HG03097 (cell line): ENCODE results near the gene TBC1D22A.

ENCODE experiments used
- ATAC-seq: cut with Tn5 transposase; IDR thresholded peaks from one replicate; pipeline ENCODE4 v1.9.1; 2021; ENCODE audit not compliant: unreplicated experiment, low FRiP score

TBC1D22A gene

GRCh38 chr22:46897246-46897623 lies 134.8 kb downstream of the TBC1D22A start:
- no peak for ATAC-seq

GRCh38 chr22:46900549-46900948 lies 138.1 kb downstream of the TBC1D22A start:
- no peak for ATAC-seq

- no peak for ATAC-seq
Observed at GRCh38 chr22:46902436-46902835, 140.0 kb downstream of the TBC1D22A start.

- no peak for ATAC-seq
Observed at GRCh38 chr22:46902998-46903916, 140.8 kb downstream of the TBC1D22A start.

- no peak for ATAC-seq
Observed at GRCh38 chr22:46905415-46905814, 143.0 kb downstream of the TBC1D22A start.

- no peak for ATAC-seq
Observed at GRCh38 chr22:46905834-46906233, 143.4 kb downstream of the TBC1D22A start.

GRCh38 chr22:46906326-46907045 lies 144.0 kb downstream of the TBC1D22A start:
- ATAC-seq: no peak

- no peak for ATAC-seq
Observed at GRCh38 chr22:46907241-46908215, 145.1 kb downstream of the TBC1D22A start.

- ATAC-seq: no peak
Observed at GRCh38 chr22:46908641-46909107, 146.2 kb downstream of the TBC1D22A start.

GRCh38 chr22:46909237-46910030 lies 147.0 kb downstream of the TBC1D22A start:
- ATAC-seq: no peak

GRCh38 chr22:46910624-46911023 lies 148.2 kb downstream of the TBC1D22A start:
- no peak for ATAC-seq

- no peak for ATAC-seq
Observed at GRCh38 chr22:46911346-46911745, 148.9 kb downstream of the TBC1D22A start.

- ATAC-seq: no peak
Observed at GRCh38 chr22:46913351-46913750, 150.9 kb downstream of the TBC1D22A start.

- no peak for ATAC-seq
Observed at GRCh38 chr22:46914481-46914880, 152.0 kb downstream of the TBC1D22A start.

- ATAC-seq: no peak
Observed at GRCh38 chr22:46914916-46915894, 152.8 kb downstream of the TBC1D22A start.

GRCh38 chr22:46915950-46916730 lies 153.7 kb downstream of the TBC1D22A start:
- no peak for ATAC-seq

GRCh38 chr22:46916886-46917770 lies 154.7 kb downstream of the TBC1D22A start:
- ATAC-seq: no peak
